Epithelial cell of proximal tubule (primary cell): ENCODE results near the gene SEL1L. TPM values are rescaled to one million over a fixed set of nuclear protein-coding genes. Genes with fewer than 3 reads are reported as not detected.

Experiments
- DNase-seq: peaks from one replicate; pipeline ENCODE4 v3.0.0-alpha.2; 2011; ENCODE audit warnings: low read depth
- H3K4me3 ChIP-seq: 2 replicates; pipeline ENCODE4 v1.5.1; 2011; ENCODE audit warnings: low read depth, mild to moderate bottlenecking, low read length
- total RNA-seq: library from RNA; depleted of rRNA; stranded (reverse); fragments of >200 nt; gene quantifications from 2 replicates; pipeline ENCODE4 v1.2.3, GENCODE V29; 2015
- TF ChIP-seq, protein P1 (sequence below): conservative IDR thresholded peaks from 2 replicates; pipeline ENCODE4 v1.5.1; 2012; ENCODE audit warnings: low read depth, mild to moderate bottlenecking, low read length

Gene SEL1L
- total RNA-seq, 1 donor from 2014 or later, result 25.2 TPM

DNA sequence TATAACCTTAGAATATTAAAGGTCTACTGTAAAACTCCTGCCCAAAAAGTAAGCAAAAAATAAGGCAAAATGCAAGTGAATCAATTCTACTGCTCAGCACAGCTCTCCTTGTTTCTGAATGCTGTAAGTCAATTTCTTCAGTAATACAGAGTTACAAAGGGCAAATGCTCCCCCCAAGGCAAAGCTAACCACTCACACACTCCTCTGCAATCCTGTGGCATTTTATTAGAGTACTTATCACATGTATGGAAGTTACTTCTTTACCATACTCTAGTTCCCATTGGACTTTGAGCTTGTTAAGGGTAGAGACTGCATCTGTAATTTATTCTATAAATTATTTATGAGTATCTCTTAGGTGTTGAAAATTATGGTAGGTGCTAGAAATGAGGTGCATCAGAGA, 27.2 kb downstream of the SEL1L start:
- no peak overlapping the region for H3K4me3 ChIP-seq
- TF ChIP-seq, protein P1, sequence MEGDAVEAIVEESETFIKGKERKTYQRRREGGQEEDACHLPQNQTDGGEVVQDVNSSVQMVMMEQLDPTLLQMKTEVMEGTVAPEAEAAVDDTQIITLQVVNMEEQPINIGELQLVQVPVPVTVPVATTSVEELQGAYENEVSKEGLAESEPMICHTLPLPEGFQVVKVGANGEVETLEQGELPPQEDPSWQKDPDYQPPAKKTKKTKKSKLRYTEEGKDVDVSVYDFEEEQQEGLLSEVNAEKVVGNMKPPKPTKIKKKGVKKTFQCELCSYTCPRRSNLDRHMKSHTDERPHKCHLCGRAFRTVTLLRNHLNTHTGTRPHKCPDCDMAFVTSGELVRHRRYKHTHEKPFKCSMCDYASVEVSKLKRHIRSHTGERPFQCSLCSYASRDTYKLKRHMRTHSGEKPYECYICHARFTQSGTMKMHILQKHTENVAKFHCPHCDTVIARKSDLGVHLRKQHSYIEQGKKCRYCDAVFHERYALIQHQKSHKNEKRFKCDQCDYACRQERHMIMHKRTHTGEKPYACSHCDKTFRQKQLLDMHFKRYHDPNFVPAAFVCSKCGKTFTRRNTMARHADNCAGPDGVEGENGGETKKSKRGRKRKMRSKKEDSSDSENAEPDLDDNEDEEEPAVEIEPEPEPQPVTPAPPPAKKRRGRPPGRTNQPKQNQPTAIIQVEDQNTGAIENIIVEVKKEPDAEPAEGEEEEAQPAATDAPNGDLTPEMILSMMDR, result no peak

DNA sequence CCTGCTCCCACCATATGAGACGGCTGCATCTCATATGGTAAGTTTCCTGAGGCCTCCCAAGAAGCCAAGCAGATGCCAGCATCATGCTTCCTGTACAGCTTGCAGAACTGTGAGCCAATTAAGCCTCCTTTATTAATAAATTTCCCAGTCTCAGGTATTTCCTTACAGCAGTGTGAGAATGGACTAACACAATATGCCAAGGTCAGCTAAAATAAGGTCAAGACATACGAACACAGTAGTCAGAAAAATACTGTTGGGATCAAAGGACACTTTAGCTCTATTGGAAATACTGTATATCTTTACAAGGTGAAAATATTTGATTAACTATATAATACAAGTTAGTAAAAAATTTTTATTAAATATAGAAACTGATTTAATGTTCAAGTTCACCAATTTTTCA, 28.8 kb downstream of the SEL1L start:
- TF ChIP-seq, protein P1, result no peak
- DNase-seq, result no peak
- H3K4me3 ChIP-seq, result no peak overlapping the region

More for the DNA sequence above, 27.2 kb downstream of the SEL1L start:
- no peak for DNase-seq

DNA sequence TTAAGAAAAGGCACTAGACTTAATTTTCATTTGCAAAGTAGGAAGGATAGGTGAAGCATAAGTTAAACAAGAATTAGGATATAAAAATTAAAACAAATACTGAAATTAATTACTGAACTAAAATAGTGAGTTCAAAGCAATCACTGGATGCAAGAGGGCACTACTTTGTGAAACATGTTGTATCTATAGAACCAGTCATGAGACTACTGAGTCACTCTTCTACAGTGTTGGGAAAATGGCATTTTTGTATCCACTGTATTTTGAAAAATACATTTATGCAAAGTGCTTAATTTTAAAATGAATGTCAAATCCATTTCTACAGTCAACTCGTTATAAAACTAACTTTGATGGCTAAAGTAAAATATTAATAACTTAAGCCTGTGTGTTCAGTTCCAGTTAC, 47.9 kb downstream of the SEL1L start:
- TF ChIP-seq, protein P1, result no peak
- no peak for DNase-seq
- H3K4me3 ChIP-seq, result no peak overlapping the region

DNA sequence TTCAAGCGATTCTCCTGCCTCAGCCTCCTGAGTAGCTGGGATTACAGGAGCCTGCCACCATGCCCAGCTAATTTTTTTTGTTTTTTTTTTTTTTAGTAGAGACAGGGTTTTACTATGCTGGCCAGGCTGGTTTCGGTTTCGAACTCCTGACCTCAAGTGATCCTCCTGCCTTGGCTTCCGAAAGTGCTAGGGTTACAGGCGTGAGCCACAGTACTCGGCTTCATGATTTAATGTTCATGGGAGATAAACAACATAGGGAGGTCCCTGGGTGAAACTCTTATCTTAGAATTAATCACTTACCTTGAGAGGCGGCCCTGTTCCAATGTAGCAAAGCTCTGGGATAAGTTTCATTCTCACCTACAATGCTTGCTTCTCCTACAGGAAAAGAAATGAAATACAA, 48.3 kb downstream of the SEL1L start:
- H3K4me3 ChIP-seq, result no peak overlapping the region
- TF ChIP-seq, protein P1, result no peak
- DNase-seq, result no peak

DNA sequence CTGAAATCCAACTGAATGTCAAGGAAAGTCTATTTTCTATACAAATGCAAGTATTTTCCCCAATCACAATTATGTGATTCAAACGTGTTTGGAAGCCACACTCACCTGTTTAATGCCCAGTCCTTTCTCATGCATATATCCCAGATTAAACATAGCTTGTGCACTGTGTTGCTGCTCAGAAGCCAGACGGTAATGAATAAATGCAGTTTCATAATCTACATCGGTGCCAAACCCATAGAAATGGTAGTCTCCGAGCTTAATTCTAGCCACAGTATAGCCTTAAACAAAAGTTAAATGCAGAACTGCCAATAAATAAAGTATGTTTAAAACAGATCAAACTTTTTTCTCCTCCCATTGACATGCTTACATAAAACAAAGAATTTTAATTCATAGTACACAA, 49.5 kb downstream of the SEL1L start:
- DNase-seq, result no peak
- TF ChIP-seq, protein P1, result no peak
- no peak overlapping the region for H3K4me3 ChIP-seq

DNA sequence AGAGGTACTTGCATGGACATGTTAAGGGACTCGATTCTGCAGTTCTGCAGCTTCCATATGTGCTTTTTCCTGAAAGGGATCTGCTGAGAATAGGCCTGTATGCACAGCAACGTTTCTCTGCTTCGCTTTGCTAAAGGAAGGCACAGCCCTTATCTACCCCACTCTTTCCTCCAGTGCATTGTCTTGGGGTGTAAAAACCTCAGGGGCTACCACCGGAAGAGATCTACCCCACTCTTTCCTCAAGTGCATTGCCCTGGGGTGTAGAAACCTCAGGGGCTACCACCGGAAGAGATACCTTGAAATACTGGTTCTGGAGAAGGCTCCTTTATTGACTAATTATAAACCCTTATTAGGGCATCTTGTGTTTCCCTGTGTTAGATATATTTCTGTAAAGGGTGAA, 52.9 kb downstream of the SEL1L start:
- TF ChIP-seq, protein P1, result no peak
- no peak overlapping the region for H3K4me3 ChIP-seq
- DNase-seq, result no peak

DNA sequence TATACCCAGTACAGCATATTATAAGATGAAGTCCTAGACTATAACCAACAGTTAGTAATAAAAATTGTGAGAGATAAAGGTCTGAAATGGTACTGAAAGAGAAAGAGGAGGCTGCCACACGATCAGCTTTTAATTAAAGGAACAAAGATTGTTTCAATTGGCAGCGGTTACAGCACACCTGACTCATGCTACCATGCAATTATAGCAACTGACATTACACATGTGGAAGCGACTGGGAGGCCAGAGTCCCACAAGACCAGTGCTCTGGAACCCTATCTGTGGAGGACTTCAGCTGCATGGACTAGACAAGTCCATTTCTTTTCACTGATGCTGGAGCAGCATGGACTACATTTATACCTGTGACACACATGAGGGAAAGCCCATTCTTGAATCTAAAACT, 55.2 kb downstream of the SEL1L start:
- H3K4me3 ChIP-seq, result no peak overlapping the region
- no peak for DNase-seq
- TF ChIP-seq, protein P1, result no peak
